K562 (cell line): Measurements from ENCODE around the gene SP100. TPM values are rescaled to one million over a fixed set of nuclear protein-coding genes. Genes with fewer than 3 reads are reported as not detected.

ENCODE experiments used
- ATAC-seq: fragments of 200-7000 bp; cut with Tn5 transposase; 3 replicates; pipeline ENCODE4 v1.9.1; 2020; ENCODE audit warnings: moderate library complexity
- BruUV-seq: library from RNA; stranded (reverse); fragments of 400-500 nt; replicated peaks from 2 replicates; lab custom pipeline; 2021; lab: Mats Ljungman, UMichigan
- CTCF ChIA-PET: fragments of 300-600 bp; formaldehyde crosslinking; extraction: SDS; loops from one replicate; lab custom pipeline; 2021; ENCODE audit warnings: low intra/inter-chr PET ratio; lab: Yijun Ruan, JAX
- POLR2A ChIA-PET: fragments of 300-600, 350-650 bp; sonication (Branson Sonifier 250); formaldehyde crosslinking; extraction: SDS; loops from one replicate; lab custom pipeline; 2021; ENCODE audit warnings: antibody characterized with exemption, inconsistent platforms; lab: Yijun Ruan, JAX
- DNase-seq, 4 experiments: peaks; one replicate each; pipeline versions ENCODE4 v3.0.0 to v3.0.0-alpha.2; 2011 to 2018; ENCODE audit warnings: low spot score in 3 of 4, mixed read lengths in 3 of 4; ENCODE audit errors: extremely low read depth in 1 of 4
- FAIRE-seq: peaks from 2 replicates; lab custom pipeline; 2011; peaks lifted over from hg19 to GRCh38; lab: Jason Lieb, UNC
- H2AFZ ChIP-seq: 2 replicates; pipeline ENCODE4 v1.6.0; 2011; ENCODE audit warnings: low read depth, low read length, control low read depth, inconsistent platforms
- H3K27ac ChIP-seq: fragments of 200-600 bp; 3 replicates; pipeline ENCODE4 v1.8.0; 2011; ENCODE audit warnings: low read depth, mild to moderate bottlenecking, control low read depth, inconsistent platforms, low read length, moderate library complexity, mixed read lengths; ENCODE audit errors: extremely low read depth
- H3K27me3 ChIP-seq, 2 experiments: fragments of 300-600 bp in 1 of 2; 2 replicates in 1 of 2; 3 replicates in 1 of 2; pipeline versions ENCODE4 v1.6.0 to v1.8.0; 2011; ENCODE audit warnings: inconsistent platforms in 2 of 2, low read length in 2 of 2, mild to moderate bottlenecking in 1 of 2, mixed read lengths in 1 of 2, moderate library complexity in 1 of 2; ENCODE audit not compliant: control insufficient read depth in 2 of 2, insufficient read depth in 2 of 2
- H3K36me3 ChIP-seq: fragments of 300-600 bp; 3 replicates; pipeline ENCODE4 v1.8.0; 2011; ENCODE audit warnings: mild to moderate bottlenecking, low read length, inconsistent platforms; ENCODE audit not compliant: control insufficient read depth, insufficient read depth
- H3K4me1 ChIP-seq, 2 experiments: fragments of 200-600 bp in 1 of 2; replicated peaks in 1 of 2; 2 replicates in 1 of 2; 3 replicates in 1 of 2; pipeline versions ENCODE4 v1.5.1 to v1.8.0; 2011; ENCODE audit warnings: inconsistent platforms in 2 of 2, low read length in 2 of 2, mild to moderate bottlenecking in 1 of 2, mixed read lengths in 1 of 2, moderate library complexity in 1 of 2; ENCODE audit not compliant: control insufficient read depth in 2 of 2, insufficient read depth in 2 of 2
- H3K4me2 ChIP-seq: 2 replicates; pipeline ENCODE4 v1.6.1; 2011; ENCODE audit warnings: low read length, control low read depth, inconsistent platforms, mixed read lengths; ENCODE audit not compliant: insufficient read depth
- H3K4me3 ChIP-seq: fragments of 200-600 bp; sonication (generic), shearing (Covaris generic); 2 replicates; pipeline ENCODE4 v1.5.1; 2016; ENCODE audit warnings: control low read depth, inconsistent platforms
- H3K79me2 ChIP-seq: fragments of 200-600 bp; 3 replicates; pipeline ENCODE4 v1.8.0; 2011; ENCODE audit warnings: low read length, inconsistent platforms; ENCODE audit not compliant: control insufficient read depth, insufficient read depth
- H3K9ac ChIP-seq, 2 experiments: 2 replicates each; pipeline versions ENCODE4 v1.6.0 to v1.6.1; 2011; ENCODE audit warnings: low read depth in 2 of 2, low read length in 2 of 2, control low read depth in 1 of 2, inconsistent platforms in 1 of 2, mild to moderate bottlenecking in 1 of 2, mixed read lengths in 1 of 2; ENCODE audit not compliant: insufficient read depth in 1 of 2
- H3K9me1 ChIP-seq: one replicate; pipeline ENCODE4 v1.6.0; 2011; ENCODE audit warnings: inconsistent platforms, mild to moderate bottlenecking, low read length, moderate library complexity; ENCODE audit not compliant: control insufficient read depth, insufficient read depth
- H3K9me3 ChIP-seq: replicated peaks from 2 replicates; pipeline ENCODE4 v1.5.1; 2011; ENCODE audit warnings: low read depth, low read length, inconsistent platforms; ENCODE audit not compliant: control insufficient read depth, insufficient read depth
- H4K20me1 ChIP-seq: replicated peaks from 2 replicates; pipeline ENCODE4 v1.6.1; 2011; ENCODE audit warnings: low read length, inconsistent platforms, mixed read lengths; ENCODE audit not compliant: control insufficient read depth, insufficient read depth
- KLF1 ChIP-seq: fragments of 450-650 bp; IDR thresholded peaks from 2 replicates; pipeline ENCODE4 v1.6.1; 2016; ENCODE audit warnings: missing genetic modification characterization, missing compliant biosample characterization
- MGA ChIP-seq: fragments of 450-650 bp; IDR thresholded peaks from 2 replicates; pipeline ENCODE4 v1.6.1; 2016; ENCODE audit warnings: mild to moderate bottlenecking, moderate library complexity
- SMAD3 ChIP-seq: fragments of 450-650 bp; formaldehyde crosslinking; conservative IDR thresholded peaks from 2 replicates; pipeline ENCODE4 v1.4.0; 2020; ENCODE audit warnings: mild to moderate bottlenecking
- SNRNP70 ChIP-seq: fragments of 200-400 bp; formaldehyde crosslinking; optimal IDR thresholded peaks from 2 replicates; pipeline ENCODE3; 2017; ENCODE audit warnings: low read depth, low read length
- SOX6 ChIP-seq: fragments of 450-650 bp; IDR thresholded peaks from 2 replicates; pipeline ENCODE4 v1.6.1; 2014; ENCODE audit warnings: mild to moderate bottlenecking
- TBP ChIP-seq: optimal IDR thresholded peaks from 2 replicates; pipeline ENCODE3; 2011; ENCODE audit warnings: low read depth, low read length, improper control_type of control experiment
- YBX1 ChIP-seq: fragments of 450-650 bp; IDR thresholded peaks from 2 replicates; pipeline ENCODE4 v1.7.1; 2016; ENCODE audit warnings: mild to moderate bottlenecking
- ZFX ChIP-seq: sonication (generic); formaldehyde crosslinking; IDR thresholded peaks from 2 replicates; pipeline ENCODE4 v1.8.0; 2022; ENCODE audit warnings: mild to moderate bottlenecking, missing genetic modification reagents, moderate library complexity
- WGBS: fragments of 100-300 bp; shearing (Covaris generic); methylation state at CpG from one replicate; pipeline ENCODE4 v1.1.6; 2016; ENCODE audit warnings: low coverage, mixed read lengths; ENCODE audit not compliant: insufficient coverage; ENCODE audit errors: missing lambda C conversion rate; 5-methylcytosine and 5-hydroxymethylcytosine counted together
- in situ Hi-C: fragments of 300-500 bp; cut with MboI; formaldehyde crosslinking; loops from 4 replicates; pipeline ENCODE4 v1.15.0; 2018; ENCODE audit warnings: inconsistent platforms, mixed read lengths
- intact Hi-C: fragments of 100-400 bp; cut with micrococcal nuclease; formaldehyde crosslinking; loops from 2 replicates; pipeline ENCODE4 v1.14.2; 2022
- polyA plus RNA-seq, 8 experiments: library from polyadenylated mRNA; depleted of rRNA in 4 of 8; stranded (reverse) in 5 of 8; unstranded in 3 of 8; fragments of >200 nt; fragmentation: Nextera tagmentation in 2 of 8; fragmentation: Illumina TruSeq in 1 of 8; extraction: Ambion mirVana in 2 of 8; extraction: Trizol in 1 of 8; gene quantifications; 2 replicates each; pipeline versions ENCODE4 v1.2.1 to v1.2.3, GENCODE V29; 2011 to 2014; ENCODE audit warnings: inconsistent platforms in 1 of 8, missing spikeins in 1 of 8
- total RNA-seq, 7 experiments: library from RNA; depleted of rRNA in 6 of 7; stranded (reverse); fragments of >200 nt in 6 of 7; fragmentation: Illumina TruSeq in 2 of 7; extraction: Trizol in 2 of 7; gene quantifications; 2 replicates each; pipeline versions ENCODE4 v1.2.1 to v1.2.3, GENCODE V29; 2011 to 2021; ENCODE audit warnings: low replicate concordance in 1 of 7
- TF ChIP-seq, protein P1 (sequence below): sonication (generic); formaldehyde crosslinking; IDR thresholded peaks from 2 replicates; pipeline ENCODE4 v1.5.0; 2020; ENCODE audit warnings: missing genetic modification reagents
- TF ChIP-seq, protein P2 (sequence below): fragments of 450-650 bp; formaldehyde crosslinking; IDR thresholded peaks from 2 replicates; pipeline ENCODE4 v1.4.0; 2020; ENCODE audit warnings: mild to moderate bottlenecking, mixed read lengths

Gene SP100
- total and polyA plus RNA-seq, 9 of the 15 experiments (the other 6 are each of a cell fraction or from before 2014, with no cell fraction given), result 19.2 to 39.2 (median 34.6) TPM

- H3K36me3 ChIP-seq, result no peaks in the 10 kb centered on the region
- peaks cover 5 to 6% of the 10 kb centered on the region in 2 experiments; a peak in 4 of 5 replicates for H3K4me1 ChIP-seq
- CTCF ChIA-PET, result no interaction called here
- H3K79me2 ChIP-seq, result no peaks in the 10 kb centered on the region
- no peak overlapping the region; the same call in 1 of the 2 replicates for H2AFZ ChIP-seq
- H3K9me3 ChIP-seq, result no peaks in the 10 kb centered on the region
- H4K20me1 ChIP-seq, result no peaks in the 10 kb centered on the region; the same call in 1 of the 2 replicates
- WGBS, result 21% methylated on average over 6 of the region's 6 CpGs
- FAIRE-seq, result no peak
- no peaks in the 10 kb centered on the region for H3K9me1 ChIP-seq
- no peak for ATAC-seq
- no peak overlapping the region for H3K4me3 ChIP-seq
- in situ Hi-C loops, result no loop called here
- peaks cover 0 to 20% of the 10 kb centered on the region in 2 experiments; a peak in 2 of 5 replicates for H3K27me3 ChIP-seq
- H3K27ac ChIP-seq, result no peak overlapping the region
- H3K4me2 ChIP-seq, result no peak overlapping the region
- POLR2A ChIA-PET, result no interaction called here
- intact Hi-C loops, result no loop called here
- no peak for DNase-seq
- no peak overlapping the region for H3K9ac ChIP-seq
- no TSS peak for BruUV-seq
- TF ChIP-seq SNRNP70, result no peak
- no peak for TF ChIP-seq ZFX (CRISPR knock-in tag)
- no peak for TF ChIP-seq TBP
- no peak for TF ChIP-seq SOX6
- TF ChIP-seq YBX1, result no peak
- no peak for TF ChIP-seq SMAD3 (CRISPR knock-in tag)
- TF ChIP-seq, protein P1, sequence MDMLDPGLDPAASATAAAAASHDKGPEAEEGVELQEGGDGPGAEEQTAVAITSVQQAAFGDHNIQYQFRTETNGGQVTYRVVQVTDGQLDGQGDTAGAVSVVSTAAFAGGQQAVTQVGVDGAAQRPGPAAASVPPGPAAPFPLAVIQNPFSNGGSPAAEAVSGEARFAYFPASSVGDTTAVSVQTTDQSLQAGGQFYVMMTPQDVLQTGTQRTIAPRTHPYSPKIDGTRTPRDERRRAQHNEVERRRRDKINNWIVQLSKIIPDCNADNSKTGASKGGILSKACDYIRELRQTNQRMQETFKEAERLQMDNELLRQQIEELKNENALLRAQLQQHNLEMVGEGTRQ (CRISPR knock-in tag), result peak; percentile 16; the same call in 1 of the 2 replicates
- TF ChIP-seq, protein P2, sequence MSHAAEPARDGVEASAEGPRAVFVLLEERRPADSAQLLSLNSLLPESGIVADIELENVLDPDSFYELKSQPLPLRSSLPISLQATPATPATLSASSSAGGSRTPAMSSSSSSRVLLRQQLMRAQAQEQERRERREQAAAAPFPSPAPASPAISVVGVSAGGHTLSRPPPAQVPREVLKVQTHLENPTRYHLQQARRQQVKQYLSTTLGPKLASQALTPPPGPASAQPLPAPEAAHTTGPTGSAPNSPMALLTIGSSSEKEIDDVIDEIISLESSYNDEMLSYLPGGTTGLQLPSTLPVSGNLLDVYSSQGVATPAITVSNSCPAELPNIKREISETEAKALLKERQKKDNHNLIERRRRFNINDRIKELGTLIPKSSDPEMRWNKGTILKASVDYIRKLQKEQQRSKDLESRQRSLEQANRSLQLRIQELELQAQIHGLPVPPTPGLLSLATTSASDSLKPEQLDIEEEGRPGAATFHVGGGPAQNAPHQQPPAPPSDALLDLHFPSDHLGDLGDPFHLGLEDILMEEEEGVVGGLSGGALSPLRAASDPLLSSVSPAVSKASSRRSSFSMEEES (CRISPR knock-in tag), result peak; percentile 30; the same call in 1 of the 2 replicates
- peak; percentile 69 for TF ChIP-seq MGA
- TF ChIP-seq KLF1, result no peak
Measured at GRCh38 chr2:230577114-230577513, 161.1 kb downstream of the SP100 start.
